HG03442 (cell line): ENCODE measurements around the gene GULP1.

Experiments used
- ATAC-seq: cut with Tn5 transposase; IDR thresholded peaks from one replicate; pipeline ENCODE4 v1.9.1; 2021; ENCODE audit warnings: mild to moderate bottlenecking, moderate library complexity; ENCODE audit not compliant: unreplicated experiment

Gene GULP1

DNA sequence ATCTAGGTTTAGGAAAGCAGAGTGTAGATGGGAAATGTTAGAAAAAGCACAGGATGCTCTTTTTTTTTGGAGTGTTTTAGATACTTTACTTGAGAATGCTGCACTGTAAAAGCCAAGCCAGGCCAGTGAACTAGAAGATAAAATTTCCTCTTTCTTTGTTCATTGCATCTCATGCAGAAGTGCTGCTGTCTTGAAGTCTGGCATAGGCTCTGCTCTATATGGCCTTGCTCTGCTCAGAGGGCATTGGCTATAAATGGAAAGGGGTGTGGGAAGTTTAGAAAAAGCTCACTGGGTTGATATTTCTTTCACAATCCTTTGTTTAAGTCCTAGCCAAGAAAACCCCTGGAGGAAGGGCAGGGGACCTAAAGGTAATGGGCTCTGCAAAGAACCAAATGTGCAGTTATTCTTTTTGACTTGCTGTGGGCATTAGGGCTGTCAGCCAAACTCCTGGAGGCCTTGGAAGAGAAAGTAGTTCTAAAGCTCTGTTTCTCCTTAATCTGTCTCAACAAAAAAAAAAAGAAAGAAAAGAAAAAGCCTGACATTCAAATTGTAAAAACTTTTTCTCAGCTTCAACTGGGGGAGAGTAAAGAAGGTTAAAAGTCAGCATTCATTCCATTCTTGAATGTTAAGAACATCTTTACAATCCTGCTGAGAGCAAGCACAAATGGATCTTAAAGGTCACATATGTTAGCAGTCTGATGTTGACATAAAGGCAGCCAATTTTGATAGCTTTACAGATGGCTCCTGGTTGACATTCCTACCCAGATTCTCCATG lies 338.3 kb downstream of the GULP1 start:
- no peak for ATAC-seq

DNA sequence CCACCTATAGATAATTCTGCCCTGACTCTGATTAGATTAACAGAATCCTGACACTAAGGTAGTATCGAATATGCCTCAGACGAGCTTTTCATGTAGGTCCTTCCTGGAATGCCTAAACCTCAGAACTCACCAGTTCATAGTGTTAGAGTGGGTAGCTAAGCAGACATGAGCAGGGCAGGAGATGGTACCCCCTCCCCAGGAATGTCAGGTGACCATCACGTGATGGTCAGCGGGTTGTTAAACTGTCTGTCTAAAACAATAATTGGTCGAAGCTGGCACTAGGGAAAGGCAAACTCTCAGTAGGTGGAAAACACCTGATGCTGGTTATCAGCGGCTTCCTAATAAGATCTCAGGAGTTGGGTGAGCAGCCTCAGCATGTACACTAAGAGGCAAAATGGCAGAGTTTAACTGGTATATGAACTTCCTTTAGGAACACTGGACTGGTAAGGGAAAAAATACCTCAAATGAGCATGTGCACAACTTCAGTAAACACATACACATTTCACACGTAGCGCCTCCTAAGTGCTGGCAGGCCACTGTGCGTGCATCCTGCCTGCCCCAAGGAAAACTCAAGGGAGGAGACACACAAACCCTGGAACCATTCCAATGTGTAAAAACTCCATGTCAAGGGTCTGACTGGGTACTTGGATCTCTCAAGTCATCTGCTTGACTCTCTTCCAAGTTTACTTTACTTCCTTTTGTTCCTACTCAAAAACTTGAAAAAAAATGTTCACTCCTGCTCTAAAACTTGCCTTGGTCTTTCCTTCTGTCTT lies 339.5 kb downstream of the GULP1 start:
- ATAC-seq, result no peak

DNA sequence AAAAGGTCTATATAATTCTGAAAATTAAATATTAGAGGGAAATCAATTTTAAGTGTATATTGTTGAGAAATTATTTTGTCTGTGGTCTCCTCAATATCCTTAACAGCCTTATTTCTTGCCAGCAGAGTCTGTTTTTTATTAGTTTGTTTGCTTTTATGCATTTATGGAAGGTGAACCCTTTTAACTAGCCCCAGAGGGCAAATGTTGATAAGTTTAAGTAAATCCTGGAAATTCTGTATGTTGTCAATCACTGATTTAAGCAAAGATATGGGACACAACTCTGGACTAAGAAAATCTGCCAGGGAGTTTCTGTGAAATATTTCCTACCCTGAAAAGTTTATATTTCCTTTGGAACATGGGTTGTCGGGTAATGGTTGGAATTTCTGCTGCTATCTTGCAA lies 343.0 kb downstream of the GULP1 start:
- no peak for ATAC-seq
